GM12891 (cell line): ENCODE results near the gene WNT8A.

Experiments used
- POLR2A ChIP-seq: IDR thresholded peaks from 2 replicates; pipeline ENCODE4 v1.6.1; 2011; ENCODE audit warnings: low read depth, low read length, control low read depth
- POLR2AphosphoS5 ChIP-seq: IDR thresholded peaks from 2 replicates; pipeline ENCODE4 v1.6.1; 2011; ENCODE audit warnings: low read depth, low read length, control low read depth
- POU2F2 ChIP-seq: IDR thresholded peaks from 2 replicates; pipeline ENCODE4 v1.6.1; 2011; ENCODE audit warnings: low read depth, mild to moderate bottlenecking, control low read depth, low read length, moderate library complexity
- SPI1 ChIP-seq: IDR thresholded peaks from 2 replicates; pipeline ENCODE4 v1.6.1; 2011; ENCODE audit warnings: low read depth, low read length, control low read depth
- TAF1 ChIP-seq: IDR thresholded peaks from 2 replicates; pipeline ENCODE4 v1.6.1; 2011; ENCODE audit warnings: low read depth, low read length, control low read depth

DNA sequence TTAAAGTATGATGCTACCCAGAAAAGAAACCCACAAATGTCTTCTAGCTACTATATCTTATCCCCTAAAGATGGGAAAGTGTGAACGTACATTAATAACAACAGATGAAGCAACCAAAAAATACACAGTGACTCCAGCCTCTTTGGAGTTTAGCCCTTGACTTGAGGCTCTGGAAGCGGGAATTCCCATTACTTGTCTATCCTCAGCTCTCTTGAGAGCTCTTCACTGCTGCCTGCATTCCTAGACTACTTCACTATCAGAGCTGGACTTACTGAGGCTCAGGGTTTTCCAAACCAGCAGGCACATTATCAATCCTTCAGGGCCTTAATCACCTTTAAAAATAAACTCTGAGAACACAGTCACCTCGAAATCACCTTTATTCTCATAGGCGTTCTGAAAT is 56.4 kb downstream of the WNT8A start:
- TF ChIP-seq POLR2A (no peak), TAF1 (no peak), POLR2AphosphoS5 (no peak), SPI1 (no peak), POU2F2 (no peak)
